Measurements from ENCODE around the gene HHAT. TPM values are rescaled to one million over a fixed set of nuclear protein-coding genes. Genes with fewer than 3 reads are reported as not detected.

HHAT gene
- total and polyA plus RNA-seq, 2 donors (not counting 3 experiments of a cell fraction or from before 2014, with no cell fraction given) = 2.4 to 4.3 TPM

- Histone ChIP-seq H3K27ac (ENCODE audit: insufficient read depth, low read depth, low read length) (no peak overlapping the region), H3K9me1 (replicated peaks; ENCODE audit: control insufficient read depth, extremely low read depth, insufficient read depth, low read length) (no peaks in the 10 kb centered on the region), H3K79me2 (ENCODE audit: control insufficient read depth, insufficient read depth, low read length) (no peaks in the 10 kb centered on the region), H3K4me3 (replicated peaks in 1 of 3; ENCODE audit: insufficient read depth in 1 of 3, low read depth in 1 of 3, low read length in 3 of 3) (no peak overlapping the region), H3K36me3 (ENCODE audit: control insufficient read depth in 2 of 2, extremely low read depth in 1 of 2, insufficient read depth in 2 of 2, low read length in 2 of 2) (no peaks in the 10 kb centered on the region), H3K9ac (replicated peaks; ENCODE audit: extremely low read depth, insufficient read depth, low read length) (no peak overlapping the region), H3K4me1 (ENCODE audit: control insufficient read depth, extremely low read depth, insufficient read depth, low read length) (peaks cover 6% of the 10 kb centered on the region), H4K20me1 (replicated peaks; ENCODE audit: control insufficient read depth, extremely low read depth, insufficient read depth, low read length) (no peaks in the 10 kb centered on the region), H3K9me3 (replicated peaks; ENCODE audit: control insufficient read depth, insufficient read depth, low read length) (no peaks in the 10 kb centered on the region), H3K27me3 (ENCODE audit: control insufficient read depth in 2 of 2, insufficient read depth in 2 of 2, low read length in 2 of 2) (peaks cover 0 to 2% of the 10 kb centered on the region in 2 experiments), H2AFZ (ENCODE audit: low read depth, low read length) (no peak overlapping the region), H3K4me2 (ENCODE audit: insufficient read depth, low read length) (no peak overlapping the region)
- BruUV-seq (replicated peaks) = no TSS peak
- dilution Hi-C loops (cut with MboI; ENCODE audit: extremely low pct_ligation_motif_present, low sequenced_read_pairs) (no loop called here), intact Hi-C loops (cut with micrococcal nuclease) (no loop called here)
- FAIRE-seq = no peak
- POLR2A ChIA-PET = no interaction called here
- no peak for DNase-seq (ENCODE audit: low read depth, low spot score)
- CTCF ChIA-PET = interaction anchor here (1.3 kb wide), 1 partner anchor 160 kb away, joined by 3 read pairs; no protein-coding TSS in a partner anchor
- no peak for TF ChIP-seq EZH2 (IDR thresholded peaks at IDR 0.05; ENCODE audit: borderline replicate concordance, low read depth, low read length, severe bottlenecking)
Observed at GRCh38 chr1:210332719-210333398, 4.2 kb downstream of the HHAT start.

DNA sequence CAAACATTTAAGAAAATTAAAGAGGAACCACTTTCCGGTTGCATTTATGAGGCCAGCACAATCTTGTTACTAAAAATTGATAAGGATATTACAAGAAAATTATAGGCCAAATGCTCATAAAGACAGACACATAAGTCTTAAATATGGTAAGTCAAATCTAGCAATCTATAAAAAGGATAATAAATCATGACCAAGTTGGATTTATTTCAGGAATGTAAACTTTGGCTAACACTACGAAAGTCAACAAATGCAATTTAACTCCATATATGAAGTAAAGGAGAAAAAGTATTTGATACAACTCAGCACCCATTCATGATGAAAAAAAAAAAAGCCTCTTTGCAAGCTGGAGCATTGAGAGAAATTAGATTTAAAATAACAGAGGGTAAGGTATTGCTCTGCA, 6.3 kb downstream of the HHAT start:
- H3K9me3 ChIP-seq (replicated peaks; ENCODE audit: control insufficient read depth, insufficient read depth, low read length) = no peaks in the 10 kb centered on the region
- no TSS peak for BruUV-seq (replicated peaks)
- intact Hi-C loops (cut with micrococcal nuclease) = no loop called here
- TF ChIP-seq GATA2 (IDR thresholded peaks at IDR 0.05; ENCODE audit: insufficient read depth, insufficient read length, low read depth, low read length) (no peak), EZH2 (IDR thresholded peaks at IDR 0.05; ENCODE audit: borderline replicate concordance, low read depth, low read length, severe bottlenecking) (no peak), JUN (IDR thresholded peaks at IDR 0.05; ENCODE audit: borderline replicate concordance, insufficient read depth, insufficient read length, low read depth) (no peak), POLR2A (IDR thresholded peaks at IDR 0.05; ENCODE audit: low read depth, low read length) (no peak)
- H4K20me1 ChIP-seq (replicated peaks; ENCODE audit: control insufficient read depth, extremely low read depth, insufficient read depth, low read length) = no peaks in the 10 kb centered on the region
- ChIA-PET POLR2A (no interaction called here), CTCF (no interaction called here)
- no peak overlapping the region for H3K9ac ChIP-seq (replicated peaks; ENCODE audit: extremely low read depth, insufficient read depth, low read length)
- no peak overlapping the region for H3K27ac ChIP-seq (ENCODE audit: insufficient read depth, low read depth, low read length)
- H2AFZ ChIP-seq (ENCODE audit: low read depth, low read length) = no peak overlapping the region
- FAIRE-seq = no peak
- no peaks in the 10 kb centered on the region for H3K79me2 ChIP-seq (ENCODE audit: control insufficient read depth, insufficient read depth, low read length)
- dilution Hi-C loops (cut with MboI; ENCODE audit: extremely low pct_ligation_motif_present, low sequenced_read_pairs) = no loop called here
- no peak overlapping the region for H3K4me2 ChIP-seq (ENCODE audit: insufficient read depth, low read length)
- no peak overlapping the region for H3K4me3 ChIP-seq (replicated peaks in 1 of 3; ENCODE audit: insufficient read depth in 1 of 3, low read depth in 1 of 3, low read length in 3 of 3)
- no peaks in the 10 kb centered on the region for H3K9me1 ChIP-seq (replicated peaks; ENCODE audit: control insufficient read depth, extremely low read depth, insufficient read depth, low read length)
- H3K4me1 ChIP-seq (ENCODE audit: control insufficient read depth, extremely low read depth, insufficient read depth, low read length) = no peaks in the 10 kb centered on the region
- no peaks in the 10 kb centered on the region for H3K36me3 ChIP-seq (ENCODE audit: control insufficient read depth in 2 of 2, extremely low read depth in 1 of 2, insufficient read depth in 2 of 2, low read length in 2 of 2)
- peaks cover 0 to 2% of the 10 kb centered on the region in 2 experiments for H3K27me3 ChIP-seq (ENCODE audit: control insufficient read depth in 2 of 2, insufficient read depth in 2 of 2, low read length in 2 of 2)
- DNase-seq (ENCODE audit: low read depth, low spot score) = no peak
